ENCODE measurements around the gene TPST2. TPM values are rescaled to one million over a fixed set of nuclear protein-coding genes. Genes with fewer than 3 reads are reported as not detected.

TPST2 gene
- total and polyA plus RNA-seq, 2 donors (not counting 3 experiments of a cell fraction or from before 2014, with no cell fraction given), result 49.4 to 121 TPM

GRCh38 chr22:26581026-26581425 lies 8.9 kb downstream of the TPST2 start:
- BruUV-seq (replicated peaks), result no TSS peak
- peaks cover 29% of the 10 kb centered on the region for H3K79me2 ChIP-seq (ENCODE audit: control insufficient read depth, insufficient read depth, low read length)

More at GRCh38 chr22:26581026-26581425, 8.9 kb downstream of the TPST2 start:
- Histone ChIP-seq H2AFZ (ENCODE audit: low read depth, low read length) (no peak overlapping the region), H3K9ac (replicated peaks; ENCODE audit: extremely low read depth, insufficient read depth, low read length) (no peak overlapping the region), H3K4me1 (ENCODE audit: control insufficient read depth, extremely low read depth, insufficient read depth, low read length) (peaks cover 18% of the 10 kb centered on the region), H3K9me1 (replicated peaks; ENCODE audit: control insufficient read depth, extremely low read depth, insufficient read depth, low read length) (no peaks in the 10 kb centered on the region), H3K36me3 (ENCODE audit: control insufficient read depth in 2 of 2, extremely low read depth in 1 of 2, insufficient read depth in 2 of 2, low read length in 2 of 2) (peaks cover 0 to 8% of the 10 kb centered on the region in 2 experiments), H3K9me3 (replicated peaks; ENCODE audit: control insufficient read depth, insufficient read depth, low read length) (no peaks in the 10 kb centered on the region), H3K27me3 (ENCODE audit: control insufficient read depth in 2 of 2, insufficient read depth in 2 of 2, low read length in 2 of 2) (no peaks in the 10 kb centered on the region), H3K27ac (ENCODE audit: insufficient read depth, low read depth, low read length) (no peak overlapping the region), H3K4me3 (replicated peaks in 1 of 3; ENCODE audit: insufficient read depth in 1 of 3, low read depth in 1 of 3, low read length in 3 of 3) (no peak overlapping the region), H3K4me2 (ENCODE audit: insufficient read depth, low read length) (no peak overlapping the region), H4K20me1 (replicated peaks; ENCODE audit: control insufficient read depth, extremely low read depth, insufficient read depth, low read length) (peaks cover 7% of the 10 kb centered on the region)
- POLR2A ChIA-PET, result no interaction called here
- no peak for DNase-seq (ENCODE audit: low read depth, low spot score)
- intact Hi-C loops (cut with micrococcal nuclease), result no loop called here
- dilution Hi-C loops (cut with MboI; ENCODE audit: extremely low pct_ligation_motif_present, low sequenced_read_pairs), result no loop called here
- TF ChIP-seq JUN (IDR thresholded peaks at IDR 0.05; ENCODE audit: borderline replicate concordance, insufficient read depth, insufficient read length, low read depth), result no peak
- TF ChIP-seq MAX (IDR thresholded peaks at IDR 0.05; ENCODE audit: insufficient read depth, insufficient read length), result no peak
- TF ChIP-seq CTCF (IDR thresholded peaks at IDR 0.05; ENCODE audit: extremely low read depth in 1 of 2, insufficient read depth in 1 of 2, low read depth in 1 of 2, low read length in 2 of 2), result no peak
- no peak for TF ChIP-seq MYC (IDR thresholded peaks at IDR 0.05; ENCODE audit: low read depth, low read length)
- no peak for TF ChIP-seq FOS (IDR thresholded peaks at IDR 0.05; ENCODE audit: borderline replicate concordance, insufficient read depth, low read length)
- no peak for TF ChIP-seq EZH2 (IDR thresholded peaks at IDR 0.05; ENCODE audit: borderline replicate concordance, low read depth, low read length, severe bottlenecking)
- no peak for TF ChIP-seq GATA2 (IDR thresholded peaks at IDR 0.05; ENCODE audit: insufficient read depth, insufficient read length, low read depth, low read length)
- TF ChIP-seq POLR2A (IDR thresholded peaks at IDR 0.05; ENCODE audit: low read depth, low read length), result no peak
- no peak for TF ChIP-seq POLR2AphosphoS5 (IDR thresholded peaks at IDR 0.05; ENCODE audit: insufficient read depth, low read depth, low read length)
- no peak for FAIRE-seq
- CTCF ChIA-PET, result no interaction called here
